Endothelial cell of umbilical vein (primary cell): ENCODE results near the gene EMC9. TPM values are rescaled to one million over a fixed set of nuclear protein-coding genes. Genes with fewer than 3 reads are reported as not detected.

ENCODE experiments used
- microRNA-seq: library from miRNA; unstranded; fragments of <30 nt; microRNA quantifications from one replicate; pipeline ENCODE4 v1.2.0, GENCODE V29; 2021; ENCODE audit warnings: borderline number of aligned reads, borderline replicate concordance
- polyA plus RNA-seq, 4 experiments: library from polyadenylated mRNA; depleted of rRNA in 3 of 4; stranded (reverse) in 3 of 4; unstranded in 1 of 4; fragments of >200 nt; gene quantifications; 2 replicates each; pipeline versions ENCODE4 v1.2.1 to v1.2.3, GENCODE V29; 2011 to 2012; ENCODE audit warnings: missing spikeins in 1 of 4
- small RNA-seq: library from RNA; depleted of rRNA; stranded (forward); fragments of <200 nt; gene quantifications from one replicate; pipeline ENCODE3, GENCODE V24; 2012; ENCODE audit warnings: low replicate concordance, low read depth; ENCODE audit not compliant: insufficient read depth, insufficient read length
- total RNA-seq: library from RNA; stranded (reverse); gene quantifications from 2 replicates; pipeline ENCODE4 v1.2.3, GENCODE V29; 2021

Gene EMC9
- total and polyA plus RNA-seq, 2 donors (not counting 3 experiments of a cell fraction or from before 2014, with no cell fraction given), result 21.8 to 31.8 TPM

Small RNA genes within 50 kb of the gene (microRNA-seq; reads per million reads assigned to microRNA genes)
- gene MIR7703, result not detected

Small RNA genes within 50 kb of the gene (small RNA-seq; reads per million reads assigned to genes)
- gene AL136295.4 (not detected), gene IPO4 (not detected), gene IRF9 (not detected), gene RNA5SP383 (not detected)

Other genes starting within 250 kb of the EMC9 start
Only the 30 nearest of the 31 such genes appear.
- gene DHRS4, start 187.8 kb downstream of the EMC9 start, total RNA-seq, result 19.2 and 24.4 TPM in 2 replicates
- gene DHRS4, start 187.8 kb downstream of the EMC9 start, polyA plus RNA-seq, result 24.9 and 32.0 TPM in 2 replicates
- 18.5 and 20.7 TPM in 2 replicates for gene DHRS4L2, start 152.7 kb downstream of the EMC9 start, total RNA-seq
- 18.2 and 21.9 TPM in 2 replicates for gene DHRS4L2, start 152.7 kb downstream of the EMC9 start, polyA plus RNA-seq
- gene CARMIL3, start 89.6 kb downstream of the EMC9 start, total RNA-seq, result not detected in 2 replicates
- gene CARMIL3, start 89.6 kb downstream of the EMC9 start, polyA plus RNA-seq, result 0.03 and 0.08 TPM in 2 replicates
- gene CPNE6, start 70.0 kb downstream of the EMC9 start, total RNA-seq, result not detected in 2 replicates
- not detected in 2 replicates for gene CPNE6, start 70.0 kb downstream of the EMC9 start, polyA plus RNA-seq
- gene PCK2, start 47.3 kb downstream of the EMC9 start, total RNA-seq, result 24.5 and 25.1 TPM in 2 replicates
- 23.5 and 26.4 TPM in 2 replicates for gene PCK2, start 47.3 kb downstream of the EMC9 start, polyA plus RNA-seq
- 32.1 and 38.5 TPM in 2 replicates for gene DCAF11, start 26.8 kb downstream of the EMC9 start, total RNA-seq
- gene DCAF11, start 26.8 kb downstream of the EMC9 start, polyA plus RNA-seq, result 33.8 and 37.3 TPM in 2 replicates
- 0.62 and 0.71 TPM in 2 replicates for gene NRL, start 26.6 kb downstream of the EMC9 start, total RNA-seq
- gene NRL, start 26.6 kb downstream of the EMC9 start, polyA plus RNA-seq, result 1.1 and 1.9 TPM in 2 replicates
- gene FITM1, start 10.9 kb downstream of the EMC9 start, total RNA-seq, result not detected in 2 replicates
- gene FITM1, start 10.9 kb downstream of the EMC9 start, polyA plus RNA-seq, result 0.54 and 0.81 TPM in 2 replicates
- gene PSME1, start 5.4 kb downstream of the EMC9 start, total RNA-seq, result 120 and 135 TPM in 2 replicates
- gene PSME1, start 5.4 kb downstream of the EMC9 start, polyA plus RNA-seq, result 68.1 and 98.1 TPM in 2 replicates
- gene PSME2, start 5.0 kb upstream of the EMC9 start, total RNA-seq, result 107 and 126 TPM in 2 replicates
- gene PSME2, start 5.0 kb upstream of the EMC9 start, polyA plus RNA-seq, result 66.5 and 69.8 TPM in 2 replicates
- 66.5 and 69.7 TPM in 2 replicates for gene RNF31, start 5.9 kb upstream of the EMC9 start, total RNA-seq
- 32.3 TPM in 2 replicates for gene RNF31, start 5.9 kb upstream of the EMC9 start, polyA plus RNA-seq
- gene IRF9, start 19.7 kb upstream of the EMC9 start, total RNA-seq, result 33.2 and 46.1 TPM in 2 replicates
- 44.6 and 55.3 TPM in 2 replicates for gene IRF9, start 19.7 kb upstream of the EMC9 start, polyA plus RNA-seq
- gene REC8, start 30.5 kb upstream of the EMC9 start, total RNA-seq, result 29.6 and 33.6 TPM in 2 replicates
- 8.7 and 12.5 TPM in 2 replicates for gene REC8, start 30.5 kb upstream of the EMC9 start, polyA plus RNA-seq
- 52.6 and 66.5 TPM in 2 replicates for gene IPO4, start 47.2 kb upstream of the EMC9 start, total RNA-seq
- gene IPO4, start 47.2 kb upstream of the EMC9 start, polyA plus RNA-seq, result 24.6 and 27.6 TPM in 2 replicates
- gene TM9SF1, start 53.9 kb upstream of the EMC9 start, total RNA-seq, result 58.5 and 60.7 TPM in 2 replicates
- gene TM9SF1, start 53.9 kb upstream of the EMC9 start, polyA plus RNA-seq, result 64.4 and 71.5 TPM in 2 replicates
- gene TSSK4, start 64.1 kb upstream of the EMC9 start, total RNA-seq, result 0.42 and 0.74 TPM in 2 replicates
- 0.10 TPM in 1 of 2 replicates, not detected in the other for gene TSSK4, start 64.1 kb upstream of the EMC9 start, polyA plus RNA-seq
- 39.7 and 40.9 TPM in 2 replicates for gene CHMP4A, start 71.9 kb upstream of the EMC9 start, total RNA-seq
- 32.6 and 46.4 TPM in 2 replicates for gene CHMP4A, start 71.9 kb upstream of the EMC9 start, polyA plus RNA-seq
- gene MDP1, start 74.5 kb upstream of the EMC9 start, total RNA-seq, result 8.1 and 9.9 TPM in 2 replicates
- 21.4 and 22.7 TPM in 2 replicates for gene MDP1, start 74.5 kb upstream of the EMC9 start, polyA plus RNA-seq
- gene NEDD8, start 90.8 kb upstream of the EMC9 start, total RNA-seq, result 243 and 261 TPM in 2 replicates
- 316 and 329 TPM in 2 replicates for gene NEDD8, start 90.8 kb upstream of the EMC9 start, polyA plus RNA-seq
- gene GMPR2, start 91.3 kb upstream of the EMC9 start, total RNA-seq, result 58.1 and 62.4 TPM in 2 replicates
- 50.0 and 61.8 TPM in 2 replicates for gene GMPR2, start 91.3 kb upstream of the EMC9 start, polyA plus RNA-seq
- 53.7 and 58.5 TPM in 2 replicates for gene TINF2, start 101.0 kb upstream of the EMC9 start, total RNA-seq
- 34.4 and 44.2 TPM in 2 replicates for gene TINF2, start 101.0 kb upstream of the EMC9 start, polyA plus RNA-seq
- 3.4 and 3.9 TPM in 2 replicates for gene TGM1, start 121.6 kb upstream of the EMC9 start, total RNA-seq
- gene TGM1, start 121.6 kb upstream of the EMC9 start, polyA plus RNA-seq, result 1.0 and 2.1 TPM in 2 replicates
- gene RABGGTA, start 130.0 kb upstream of the EMC9 start, total RNA-seq, result 29.3 and 29.5 TPM in 2 replicates
- gene RABGGTA, start 130.0 kb upstream of the EMC9 start, polyA plus RNA-seq, result 80.1 and 102 TPM in 2 replicates
- 18.0 and 20.0 TPM in 2 replicates for gene DHRS1, start 158.2 kb upstream of the EMC9 start, total RNA-seq
- gene DHRS1, start 158.2 kb upstream of the EMC9 start, polyA plus RNA-seq, result 69.5 and 70.2 TPM in 2 replicates
- 30.9 and 31.0 TPM in 2 replicates for gene NOP9, start 158.3 kb upstream of the EMC9 start, total RNA-seq
- gene NOP9, start 158.3 kb upstream of the EMC9 start, polyA plus RNA-seq, result 16.2 and 16.3 TPM in 2 replicates
- gene CIDEB, start 166.4 kb upstream of the EMC9 start, total RNA-seq, result 4.6 and 5.2 TPM in 2 replicates
- 7.2 and 14.9 TPM in 2 replicates for gene CIDEB, start 166.4 kb upstream of the EMC9 start, polyA plus RNA-seq
- 9.1 and 13.1 TPM in 2 replicates for gene LTB4R2, start 168.5 kb upstream of the EMC9 start, total RNA-seq
- gene LTB4R2, start 168.5 kb upstream of the EMC9 start, polyA plus RNA-seq, result 5.5 and 7.6 TPM in 2 replicates
- gene LTB4R, start 169.9 kb upstream of the EMC9 start, total RNA-seq, result 6.2 and 10.5 TPM in 2 replicates
- gene LTB4R, start 169.9 kb upstream of the EMC9 start, polyA plus RNA-seq, result 9.1 and 11.7 TPM in 2 replicates
- gene ADCY4, start 193.5 kb upstream of the EMC9 start, total RNA-seq, result 84.0 and 87.0 TPM in 2 replicates
- 81.6 and 101 TPM in 2 replicates for gene ADCY4, start 193.5 kb upstream of the EMC9 start, polyA plus RNA-seq
- 5.1 and 9.0 TPM in 2 replicates for gene RIPK3, start 198.4 kb upstream of the EMC9 start, total RNA-seq
- 2.4 and 3.1 TPM in 2 replicates for gene RIPK3, start 198.4 kb upstream of the EMC9 start, polyA plus RNA-seq